ENCODE results near the gene NEMP1.
"Not testable (repeated sequence)": the region's sequence is repeated elsewhere in the genome, so short reads cannot be mapped to it uniquely, and the experiment has no call there.

DNA sequence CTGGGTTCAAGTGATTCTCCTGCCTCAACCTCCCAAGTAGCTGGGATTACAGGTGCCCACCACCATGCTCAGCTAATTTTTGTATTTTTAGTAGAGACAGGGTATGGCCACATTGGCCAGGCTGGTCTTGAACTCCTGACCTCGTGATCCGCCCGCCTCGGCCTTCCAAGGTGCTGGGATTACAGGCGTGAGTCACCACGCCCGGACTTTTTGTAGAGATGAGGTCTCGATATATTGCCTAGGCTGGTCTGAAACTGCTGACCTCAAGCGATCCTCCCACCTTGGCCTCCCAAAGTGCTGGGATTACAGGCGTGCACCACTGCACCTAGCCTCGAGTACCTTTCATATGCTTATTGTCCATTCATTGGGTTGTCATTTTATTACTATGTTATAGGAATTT is 42.1 kb upstream of the NEMP1 start:
- TF ChIP-seq, protein P1, sequence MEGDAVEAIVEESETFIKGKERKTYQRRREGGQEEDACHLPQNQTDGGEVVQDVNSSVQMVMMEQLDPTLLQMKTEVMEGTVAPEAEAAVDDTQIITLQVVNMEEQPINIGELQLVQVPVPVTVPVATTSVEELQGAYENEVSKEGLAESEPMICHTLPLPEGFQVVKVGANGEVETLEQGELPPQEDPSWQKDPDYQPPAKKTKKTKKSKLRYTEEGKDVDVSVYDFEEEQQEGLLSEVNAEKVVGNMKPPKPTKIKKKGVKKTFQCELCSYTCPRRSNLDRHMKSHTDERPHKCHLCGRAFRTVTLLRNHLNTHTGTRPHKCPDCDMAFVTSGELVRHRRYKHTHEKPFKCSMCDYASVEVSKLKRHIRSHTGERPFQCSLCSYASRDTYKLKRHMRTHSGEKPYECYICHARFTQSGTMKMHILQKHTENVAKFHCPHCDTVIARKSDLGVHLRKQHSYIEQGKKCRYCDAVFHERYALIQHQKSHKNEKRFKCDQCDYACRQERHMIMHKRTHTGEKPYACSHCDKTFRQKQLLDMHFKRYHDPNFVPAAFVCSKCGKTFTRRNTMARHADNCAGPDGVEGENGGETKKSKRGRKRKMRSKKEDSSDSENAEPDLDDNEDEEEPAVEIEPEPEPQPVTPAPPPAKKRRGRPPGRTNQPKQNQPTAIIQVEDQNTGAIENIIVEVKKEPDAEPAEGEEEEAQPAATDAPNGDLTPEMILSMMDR (conservative IDR thresholded peaks at IDR 0.05; ENCODE audit: low read depth, low read length) = not testable (repeated sequence)
- not testable (repeated sequence) for TF ChIP-seq EZH2 (IDR thresholded peaks at IDR 0.05; ENCODE audit: low read length, unreplicated experiment)
